Activated T-helper 2 cell treated with anti-CD3 and anti-CD28 coated beads, Interferon-gamma antibody, Interleukin-2, Interleukin-4, amounts not matched to agents 10 μg/mL and 5 μg/mL and 100 μg/mL, durations not matched to agents 14 hours and 24 hours and 36 hours (primary cell): ENCODE data around the gene PSMA5. TPM values are rescaled to one million over a fixed set of nuclear protein-coding genes. Genes with fewer than 3 reads are reported as not detected.
"Not testable (repeated sequence)": the region's sequence is repeated elsewhere in the genome, so short reads cannot be mapped to it uniquely, and the experiment has no call there.

Experiments
- DNase-seq: peaks from one replicate; pipeline ENCODE4 v3.0.0; 2021; ENCODE audit warnings: low spot score
- H3K27ac Mint-ChIP-seq: one replicate; pipeline ENCODE4 v1.8.0; 2021; ENCODE audit warnings: mixed read lengths
- H3K27me3 Mint-ChIP-seq: one replicate; pipeline ENCODE4 v1.8.0; 2021; ENCODE audit warnings: low read depth, mixed read lengths
- H3K36me3 Mint-ChIP-seq: one replicate; pipeline ENCODE4 v1.8.0; 2021; ENCODE audit warnings: low read depth, mixed read lengths
- H3K4me1 Mint-ChIP-seq: one replicate; pipeline ENCODE4 v1.8.0; 2021; ENCODE audit warnings: low read depth, mixed read lengths
- H3K4me3 Mint-ChIP-seq: one replicate; pipeline ENCODE4 v1.8.0; 2021; ENCODE audit warnings: low read depth, mild to moderate bottlenecking, moderate library complexity, mixed read lengths
- H3K9me3 Mint-ChIP-seq: one replicate; pipeline ENCODE4 v1.8.0; 2021; ENCODE audit warnings: mixed read lengths
- intact Hi-C: fragments of 100-400 bp; cut with micrococcal nuclease; formaldehyde crosslinking; loops from one replicate; pipeline ENCODE4 v1.15.1; 2023
- total RNA-seq: library from RNA; stranded (reverse); gene quantifications from 2 replicates; pipeline ENCODE4 v1.2.3, GENCODE V29; 2022

PSMA5 gene
- 257 and 281 TPM in 2 replicates for total RNA-seq

- intact Hi-C loops = loop anchor here (1.0 to 5.0 kb wide), 8 partner anchors 28 to 912 kb away; partner anchors contain the start of genes AMPD2, ATXN7L2, GNAI3 and GNAT2
- Mint-ChIP-seq H3K4me3 (peak within 1 kb of the TSS; percentile 95), H3K4me1 (peaks cover 28% of the 10 kb centered on the region), H3K9me3 (no peaks in the 10 kb centered on the region), H3K27ac (peak within 1 kb of the TSS; percentile 97), H3K36me3 (peaks cover 32% of the 10 kb centered on the region), H3K27me3 (no peaks in the 10 kb centered on the region)
- peak; percentile 96 for DNase-seq
These were observed at the start of gene PSMA5 for GRCh38 chr1:109426281-109427170. TSS of gene PSMA5 (minus strand) at chr1:109426448. CDS start at chr1:109426330, 118 bp downstream.

- Mint-ChIP-seq H3K4me3 (no peak overlapping the region), H3K9me3 (no peaks in the 10 kb centered on the region), H3K4me1 (no peaks in the 10 kb centered on the region), H3K27me3 (peaks cover 34% of the 10 kb centered on the region), H3K27ac (no peak overlapping the region), H3K36me3 (no peaks in the 10 kb centered on the region)
- intact Hi-C loops = no loop called here
- DNase-seq = no peak
These were observed 49.0 kb upstream of the PSMA5 start for GRCh38 chr1:109475261-109475660.

GRCh38 chr1:109474697-109475096 lies 48.4 kb upstream of the PSMA5 start:
- DNase-seq = no peak
- no peak overlapping the region for H3K27ac Mint-ChIP-seq
- H3K36me3 Mint-ChIP-seq = no peaks in the 10 kb centered on the region
- intact Hi-C loops = no loop called here
- no peaks in the 10 kb centered on the region for H3K9me3 Mint-ChIP-seq
- H3K4me1 Mint-ChIP-seq = no peaks in the 10 kb centered on the region
- H3K4me3 Mint-ChIP-seq = no peak overlapping the region
- peaks cover 35% of the 10 kb centered on the region for H3K27me3 Mint-ChIP-seq

DNA sequence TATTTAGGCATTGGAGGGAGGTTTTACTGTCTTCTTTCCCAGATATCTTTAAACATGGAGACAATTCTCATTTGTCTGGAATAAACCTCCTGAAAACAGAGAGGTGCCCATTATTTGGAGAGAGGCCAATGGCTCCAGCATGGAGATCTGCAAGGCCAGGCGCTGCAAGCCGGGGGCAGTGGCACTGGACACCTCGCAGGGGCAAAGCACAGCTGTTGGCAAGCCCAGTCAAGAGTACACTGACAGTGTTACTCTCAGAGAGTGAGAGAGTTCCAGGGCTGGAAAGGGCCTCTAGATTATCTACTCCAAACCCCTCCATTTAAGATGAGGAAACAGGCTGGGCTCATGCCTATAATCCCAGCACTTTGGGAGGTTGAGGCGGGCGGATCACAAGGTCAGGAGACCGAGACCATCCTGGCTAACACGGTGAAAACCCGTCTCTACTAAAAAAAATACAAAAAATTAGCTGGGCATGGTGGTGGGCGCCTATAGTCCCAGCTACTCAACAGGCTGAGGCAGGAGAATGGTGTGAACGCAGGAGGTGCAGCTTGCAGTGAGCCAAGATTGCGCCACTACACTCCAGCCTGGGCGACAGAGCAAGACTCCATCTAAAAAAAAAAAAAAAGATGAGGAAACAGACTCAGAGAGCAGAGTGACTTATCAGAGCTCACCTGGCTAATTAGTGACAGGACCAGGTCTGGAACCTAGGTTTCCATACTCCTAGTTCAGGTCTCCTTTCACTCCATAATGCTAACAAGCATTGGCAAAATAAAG lies 47.2 kb upstream of the PSMA5 start:
- DNase-seq, H3K36me3 Mint-ChIP-seq, H3K4me3 Mint-ChIP-seq, H3K9me3 Mint-ChIP-seq, H3K27ac Mint-ChIP-seq, H3K4me1 Mint-ChIP-seq, intact Hi-C loops: not testable (repeated sequence)
- peaks cover 37% of the 10 kb centered on the region for H3K27me3 Mint-ChIP-seq

- no peaks in the 10 kb centered on the region for H3K9me3 Mint-ChIP-seq
- intact Hi-C loops = no loop called here
- H3K4me3 Mint-ChIP-seq = no peak overlapping the region
- H3K27ac Mint-ChIP-seq = no peak overlapping the region
- peaks cover 44% of the 10 kb centered on the region for H3K27me3 Mint-ChIP-seq
- no peak for DNase-seq
- no peaks in the 10 kb centered on the region for H3K4me1 Mint-ChIP-seq
- H3K36me3 Mint-ChIP-seq = no peaks in the 10 kb centered on the region
These were observed 46.5 kb upstream of the PSMA5 start for GRCh38 chr1:109472779-109473178.

DNA sequence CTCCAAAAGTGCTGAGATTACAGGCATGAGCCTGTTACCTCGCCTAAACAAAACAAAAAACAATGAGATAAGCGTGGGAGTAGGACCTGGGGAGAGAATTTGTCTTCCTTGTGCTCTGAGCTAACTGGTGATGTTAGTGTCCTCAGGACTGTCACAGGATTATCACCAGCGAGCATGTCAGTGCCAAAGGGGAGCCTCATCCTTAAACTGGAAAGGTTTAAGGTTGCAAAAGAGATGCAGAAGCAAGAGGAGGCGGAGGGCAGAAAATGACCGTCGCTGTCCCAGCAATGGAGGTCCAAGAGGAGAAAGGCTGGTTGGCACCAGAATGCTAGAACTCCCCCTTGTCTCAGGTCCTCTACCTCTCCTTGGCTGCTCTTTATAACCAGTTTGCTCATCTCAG lies 44.0 kb upstream of the PSMA5 start:
- no peak for DNase-seq
- H3K4me3 Mint-ChIP-seq = no peak overlapping the region

GRCh38 chr1:109468903-109469302 lies 42.7 kb upstream of the PSMA5 start:
- Mint-ChIP-seq H3K36me3 (no peaks in the 10 kb centered on the region), H3K27me3 (peaks cover 67% of the 10 kb centered on the region)
- intact Hi-C loops = no loop called here

More for the DNA sequence above, 44.0 kb upstream of the PSMA5 start:
- Mint-ChIP-seq H3K27me3 (peaks cover 56% of the 10 kb centered on the region), H3K36me3 (no peaks in the 10 kb centered on the region), H3K27ac (no peak overlapping the region), H3K9me3 (no peaks in the 10 kb centered on the region), H3K4me1 (no peaks in the 10 kb centered on the region)
- intact Hi-C loops = no loop called here

DNA sequence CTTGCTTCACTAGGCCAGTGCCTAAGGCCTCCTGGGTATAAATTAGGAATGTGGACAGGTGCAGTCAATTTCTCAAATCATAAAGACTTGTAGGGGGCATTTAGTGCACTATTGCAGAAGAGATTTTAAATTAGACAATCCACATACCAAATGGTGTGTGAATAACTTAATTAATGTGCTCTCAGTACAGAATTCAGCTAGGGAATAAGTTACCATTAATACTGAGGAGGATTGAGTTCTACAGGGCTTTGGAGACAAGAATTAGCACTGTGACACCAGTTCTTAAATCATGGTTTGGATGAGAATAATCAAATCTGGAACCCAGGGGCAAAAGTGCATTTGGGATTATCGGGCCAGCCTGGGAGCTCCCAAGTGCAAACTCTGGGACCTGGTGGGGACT lies 41.8 kb upstream of the PSMA5 start:
- H3K27ac Mint-ChIP-seq = no peak overlapping the region
- H3K36me3 Mint-ChIP-seq = no peaks in the 10 kb centered on the region
- intact Hi-C loops = no loop called here
- H3K27me3 Mint-ChIP-seq = peaks cover 74% of the 10 kb centered on the region
- no peak overlapping the region for H3K4me3 Mint-ChIP-seq
- no peaks in the 10 kb centered on the region for H3K9me3 Mint-ChIP-seq
- no peaks in the 10 kb centered on the region for H3K4me1 Mint-ChIP-seq
- no peak for DNase-seq

More at GRCh38 chr1:109468903-109469302, 42.7 kb upstream of the PSMA5 start:
- Mint-ChIP-seq H3K27ac (no peak overlapping the region), H3K4me1 (no peaks in the 10 kb centered on the region), H3K4me3 (no peak overlapping the region), H3K9me3 (no peaks in the 10 kb centered on the region)
- DNase-seq = no peak

GRCh38 chr1:109467301-109467777 lies 41.1 kb upstream of the PSMA5 start:
- Mint-ChIP-seq H3K36me3 (no peaks in the 10 kb centered on the region), H3K4me3 (no peak overlapping the region), H3K27ac (no peak overlapping the region), H3K9me3 (no peaks in the 10 kb centered on the region), H3K27me3 (peaks cover 80% of the 10 kb centered on the region), H3K4me1 (no peaks in the 10 kb centered on the region)
- no peak for DNase-seq
- intact Hi-C loops = no loop called here

- Mint-ChIP-seq H3K36me3 (no peaks in the 10 kb centered on the region), H3K27ac (no peak within 1 kb of the TSS), H3K4me1 (no peaks in the 10 kb centered on the region), H3K27me3 (peaks cover 84% of the 10 kb centered on the region), H3K9me3 (no peaks in the 10 kb centered on the region), H3K4me3 (peak within 1 kb of the TSS; percentile 55)
- intact Hi-C loops = no loop called here
- DNase-seq = no peak
These were observed 40.4 kb upstream of the PSMA5 start, which contains the start of gene SYPL2 for GRCh38 chr1:109466452-109467300. TSS of gene SYPL2 (plus strand) at chr1:109466546. CDS start at chr1:109466844, 298 bp downstream.

- no peaks in the 10 kb centered on the region for H3K4me1 Mint-ChIP-seq
- H3K27ac Mint-ChIP-seq = no peak overlapping the region
- peak overlapping the region; percentile 55 for H3K4me3 Mint-ChIP-seq
- no peak for DNase-seq
- H3K36me3 Mint-ChIP-seq = no peaks in the 10 kb centered on the region
- H3K27me3 Mint-ChIP-seq = peaks cover 85% of the 10 kb centered on the region
- intact Hi-C loops = no loop called here
- no peaks in the 10 kb centered on the region for H3K9me3 Mint-ChIP-seq
These were observed 39.8 kb upstream of the PSMA5 start for GRCh38 chr1:109466125-109466451.

- DNase-seq = no peak
- peaks cover 2% of the 10 kb centered on the region for H3K36me3 Mint-ChIP-seq
- intact Hi-C loops = no loop called here
- H3K4me3 Mint-ChIP-seq = no peak overlapping the region
- no peaks in the 10 kb centered on the region for H3K4me1 Mint-ChIP-seq
- H3K27ac Mint-ChIP-seq = no peak overlapping the region
- peaks cover 42% of the 10 kb centered on the region for H3K27me3 Mint-ChIP-seq
- peaks cover 21% of the 10 kb centered on the region for H3K9me3 Mint-ChIP-seq
These were observed 31.6 kb upstream of the PSMA5 start for GRCh38 chr1:109457819-109458218.
